Measurements from ENCODE around the gene RNF32. TPM values are rescaled to one million over a fixed set of nuclear protein-coding genes. Genes with fewer than 3 reads are reported as not detected.
A peak's percentile ranks its signal among the peaks of the same experiment; 100 is the strongest.
"Not testable (repeated sequence)": the region's sequence is repeated elsewhere in the genome, so short reads cannot be mapped to it uniquely, and the experiment has no call there.

RNF32 gene
- total RNA-seq, 1 donor from 2014 or later = 0.52 TPM

DNA sequence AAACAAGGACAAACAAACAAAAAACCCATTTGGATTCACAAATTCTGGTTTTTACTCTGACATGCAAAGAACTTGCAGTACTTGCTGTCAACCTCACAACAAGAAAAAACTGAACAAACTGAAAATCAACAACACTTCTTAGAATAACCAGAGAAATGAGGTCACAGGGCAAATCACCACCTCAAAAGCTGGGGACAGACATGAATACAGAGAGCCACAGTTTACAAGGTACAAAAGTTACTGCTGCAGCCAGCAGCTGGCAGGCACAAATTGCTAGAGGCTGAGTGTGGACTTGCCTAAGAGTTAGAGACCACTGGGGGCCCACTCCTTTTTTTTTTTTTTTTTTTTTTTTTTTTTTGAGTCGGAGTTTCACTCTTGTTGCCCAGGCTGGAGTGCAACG is 15.0 kb upstream of the RNF32 start:
- Histone ChIP-seq H3K36me3 (ENCODE audit: control insufficient read depth in 3 of 3, insufficient read depth in 3 of 3, low read length in 3 of 3) (no peaks in the 10 kb centered on the region), H3K27ac (ENCODE audit: low read depth, low read length) (no peak overlapping the region), H3K4me3 (ENCODE audit: low read length in 3 of 3) (no peak overlapping the region), H3K4me1 (ENCODE audit: control insufficient read depth in 3 of 3, insufficient read depth in 3 of 3, low read length in 3 of 3) (no peaks in the 10 kb centered on the region), H3K27me3 (ENCODE audit: control insufficient read depth in 3 of 3, insufficient read depth in 3 of 3, low read length in 3 of 3) (no peaks in the 10 kb centered on the region), H3K9ac (ENCODE audit: low read depth in 1 of 3, low read length in 3 of 3) (no peak overlapping the region), H3K9me3 (ENCODE audit: control insufficient read depth in 3 of 3, low read length in 3 of 3) (peaks cover 0 to 8% (median 0%) of the 10 kb centered on the region in 3 donors)

DNA sequence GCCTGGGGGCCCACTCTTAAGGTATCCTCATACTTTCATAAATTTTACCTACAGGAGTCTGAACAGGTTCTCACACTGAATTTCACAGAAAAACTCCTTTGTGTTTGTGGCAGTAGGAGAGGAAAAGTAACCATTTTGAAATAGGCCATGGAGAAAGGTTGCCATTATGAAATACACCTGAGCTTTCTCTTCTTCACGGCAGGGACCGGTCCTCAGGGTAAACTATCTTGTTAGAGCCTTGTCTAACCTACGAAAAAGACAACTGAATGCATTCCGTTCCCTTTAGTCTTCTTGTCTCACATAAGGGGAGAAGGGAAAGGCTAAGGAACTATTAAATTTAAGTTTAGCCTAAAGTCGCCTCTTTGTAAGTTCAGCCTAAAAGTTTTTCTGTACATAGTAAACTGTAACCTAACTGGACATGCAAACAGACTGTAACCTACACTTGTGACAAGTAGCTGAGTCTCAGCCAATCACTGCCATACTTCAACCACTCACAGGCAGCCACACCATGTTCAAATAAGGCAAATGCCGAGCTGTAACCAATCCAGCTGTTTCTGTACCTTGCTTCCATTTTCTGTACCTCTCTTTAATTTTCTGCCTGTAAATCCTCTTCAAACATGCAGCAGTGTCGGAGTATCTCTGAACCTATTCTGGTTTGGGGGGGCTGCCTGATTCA is 14.2 kb upstream of the RNF32 start:
- Histone ChIP-seq H3K27me3 (ENCODE audit: control insufficient read depth in 3 of 3, insufficient read depth in 3 of 3, low read length in 3 of 3) (no peaks in the 10 kb centered on the region), H3K9me3 (ENCODE audit: control insufficient read depth in 3 of 3, low read length in 3 of 3) (peaks cover 0 to 6% (median 0%) of the 10 kb centered on the region in 3 donors), H3K4me3 (ENCODE audit: low read length in 3 of 3) (no peak overlapping the region), H3K36me3 (ENCODE audit: control insufficient read depth in 3 of 3, insufficient read depth in 3 of 3, low read length in 3 of 3) (no peaks in the 10 kb centered on the region), H3K9ac (ENCODE audit: low read depth in 1 of 3, low read length in 3 of 3) (no peak overlapping the region), H3K27ac (ENCODE audit: low read depth, low read length) (no peak overlapping the region), H3K4me1 (ENCODE audit: control insufficient read depth in 3 of 3, insufficient read depth in 3 of 3, low read length in 3 of 3) (no peaks in the 10 kb centered on the region)

DNA sequence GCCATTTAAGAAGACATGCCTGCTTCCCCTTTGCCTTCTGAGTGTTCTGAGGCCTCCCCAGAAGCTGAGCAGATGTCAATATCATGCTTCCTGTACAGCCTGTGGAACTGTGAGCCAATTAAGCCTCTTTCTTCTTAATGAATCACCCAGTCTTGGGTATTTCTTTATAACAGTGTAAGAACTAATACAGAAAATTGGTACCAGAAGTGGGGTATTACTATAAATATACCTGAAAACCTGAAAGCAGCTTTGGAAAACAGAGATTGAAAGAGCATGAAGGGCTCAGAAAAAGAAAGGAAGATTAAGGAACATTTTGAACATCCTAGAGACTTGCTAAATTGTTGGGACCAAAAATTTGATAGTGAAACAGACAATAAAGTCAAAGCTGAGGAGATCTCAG is 12.0 kb upstream of the RNF32 start:
- Histone ChIP-seq H3K4me1 (ENCODE audit: control insufficient read depth in 3 of 3, insufficient read depth in 3 of 3, low read length in 3 of 3) (no peaks in the 10 kb centered on the region), H3K27ac (ENCODE audit: low read depth, low read length) (no peak overlapping the region), H3K36me3 (ENCODE audit: control insufficient read depth in 3 of 3, insufficient read depth in 3 of 3, low read length in 3 of 3) (no peaks in the 10 kb centered on the region), H3K9ac (ENCODE audit: low read depth in 1 of 3, low read length in 3 of 3) (no peak overlapping the region), H3K9me3 (ENCODE audit: control insufficient read depth in 3 of 3, low read length in 3 of 3) (peaks cover 0 to 6% (median 0%) of the 10 kb centered on the region in 3 donors), H3K4me3 (ENCODE audit: low read length in 3 of 3) (no peak overlapping the region), H3K27me3 (ENCODE audit: control insufficient read depth in 3 of 3, insufficient read depth in 3 of 3, low read length in 3 of 3) (no peaks in the 10 kb centered on the region)

DNA sequence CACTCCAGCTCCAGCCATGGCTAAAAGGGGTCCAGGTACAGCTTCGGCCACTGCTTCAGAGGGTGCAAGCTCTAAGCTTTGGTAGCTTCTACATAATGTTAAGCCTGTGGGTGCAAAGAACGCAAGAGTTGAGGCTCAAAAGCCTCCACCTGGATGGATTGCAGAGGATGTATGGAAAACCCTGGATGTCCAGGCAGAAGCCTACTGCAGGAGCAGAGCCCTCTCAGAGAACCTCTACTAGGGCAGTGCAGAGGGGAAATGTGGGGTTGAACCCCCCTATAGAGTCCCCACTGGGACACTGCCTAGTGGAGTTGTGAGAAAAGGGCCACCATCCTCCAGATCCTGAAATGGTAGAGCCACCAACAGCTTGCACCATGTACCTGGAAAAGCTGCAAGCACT is 10.7 kb upstream of the RNF32 start:
- Histone ChIP-seq H3K4me1 (ENCODE audit: control insufficient read depth in 3 of 3, insufficient read depth in 3 of 3, low read length in 3 of 3) (no peaks in the 10 kb centered on the region), H3K9ac (ENCODE audit: low read depth in 1 of 3, low read length in 3 of 3) (no peak overlapping the region), H3K36me3 (ENCODE audit: control insufficient read depth in 3 of 3, insufficient read depth in 3 of 3, low read length in 3 of 3) (no peaks in the 10 kb centered on the region), H3K27me3 (ENCODE audit: control insufficient read depth in 3 of 3, insufficient read depth in 3 of 3, low read length in 3 of 3) (no peaks in the 10 kb centered on the region), H3K27ac (ENCODE audit: low read depth, low read length) (no peak overlapping the region), H3K4me3 (ENCODE audit: low read length in 3 of 3) (no peak overlapping the region), H3K9me3 (ENCODE audit: control insufficient read depth in 3 of 3, low read length in 3 of 3) (peaks cover 0 to 6% (median 0%) of the 10 kb centered on the region in 3 donors)

DNA sequence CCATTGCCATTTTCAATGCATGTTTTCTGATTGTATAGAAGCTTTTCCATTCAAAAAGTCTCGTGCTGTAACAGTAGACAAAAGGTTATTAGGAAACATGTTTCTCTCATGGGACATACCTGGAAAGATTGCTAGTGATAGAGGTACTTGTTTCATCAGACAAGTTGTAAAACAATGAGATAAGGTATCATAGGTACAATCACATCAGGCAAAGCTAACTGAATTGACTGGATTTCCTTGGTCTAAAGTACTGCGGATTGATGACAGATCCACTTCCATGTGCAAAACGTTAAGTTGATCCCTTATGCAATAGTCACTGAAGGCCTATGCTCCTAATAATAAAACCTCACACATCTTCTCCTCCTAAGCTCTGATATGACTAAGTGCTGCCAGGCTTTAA is 6.5 kb upstream of the RNF32 start:
- Histone ChIP-seq H3K9ac (ENCODE audit: low read depth in 1 of 3, low read length in 3 of 3) (no peak overlapping the region), H3K27me3 (ENCODE audit: control insufficient read depth in 3 of 3, insufficient read depth in 3 of 3, low read length in 3 of 3) (no peaks in the 10 kb centered on the region), H3K4me1 (ENCODE audit: control insufficient read depth in 3 of 3, insufficient read depth in 3 of 3, low read length in 3 of 3) (no peaks in the 10 kb centered on the region), H3K4me3 (ENCODE audit: low read length in 3 of 3) (no peak overlapping the region), H3K9me3 (ENCODE audit: control insufficient read depth in 3 of 3, low read length in 3 of 3) (no peaks in the 10 kb centered on the region), H3K27ac (ENCODE audit: low read depth, low read length) (no peak overlapping the region), H3K36me3 (ENCODE audit: control insufficient read depth in 3 of 3, insufficient read depth in 3 of 3, low read length in 3 of 3) (no peaks in the 10 kb centered on the region)

DNA sequence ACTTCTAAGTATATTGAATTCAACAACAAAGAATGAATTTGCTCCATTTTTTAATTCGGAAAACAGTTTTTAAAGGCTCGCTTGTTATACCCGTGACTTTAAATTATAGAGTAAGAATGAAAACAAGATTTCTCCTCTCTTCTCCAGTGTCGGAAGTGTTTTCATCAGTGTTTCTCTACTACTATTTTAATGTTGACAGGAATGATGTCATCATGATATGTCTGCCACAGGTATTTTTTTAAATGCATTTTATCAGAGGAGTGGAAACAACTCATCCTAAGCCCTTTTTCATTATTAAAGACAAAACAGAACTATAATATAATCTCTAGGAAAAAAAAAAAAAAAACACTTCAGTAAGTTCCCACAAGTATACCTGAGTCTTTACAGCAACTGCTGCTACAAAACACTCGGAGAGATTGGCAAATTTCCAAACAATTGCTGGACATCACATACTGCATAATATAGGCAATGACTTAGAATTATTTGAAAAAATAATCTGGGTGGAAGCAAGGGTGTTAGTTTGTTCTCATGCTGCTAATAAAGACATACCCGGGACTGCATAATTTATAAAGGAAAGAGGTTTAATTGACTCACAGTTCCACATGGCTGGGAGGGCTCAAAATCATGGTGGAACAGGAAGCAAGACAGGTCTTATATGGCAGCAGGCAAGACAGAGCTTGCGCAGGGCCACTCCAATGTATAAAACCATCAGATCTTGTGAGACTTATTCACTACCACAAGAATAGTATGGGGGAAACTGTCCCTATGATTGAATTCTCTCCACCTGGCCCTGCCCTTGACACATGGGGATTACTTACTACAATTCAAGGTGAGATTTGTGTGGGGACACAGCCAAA is 4.8 kb upstream of the RNF32 start:
- peaks cover 0 to 7% (median 0%) of the 10 kb centered on the region in 3 donors for H3K27me3 ChIP-seq (ENCODE audit: control insufficient read depth in 3 of 3, insufficient read depth in 3 of 3, low read length in 3 of 3)
- no peak overlapping the region for H3K9ac ChIP-seq (ENCODE audit: low read depth in 1 of 3, low read length in 3 of 3)
- no peak overlapping the region for H3K27ac ChIP-seq (ENCODE audit: low read depth, low read length)

DNA sequence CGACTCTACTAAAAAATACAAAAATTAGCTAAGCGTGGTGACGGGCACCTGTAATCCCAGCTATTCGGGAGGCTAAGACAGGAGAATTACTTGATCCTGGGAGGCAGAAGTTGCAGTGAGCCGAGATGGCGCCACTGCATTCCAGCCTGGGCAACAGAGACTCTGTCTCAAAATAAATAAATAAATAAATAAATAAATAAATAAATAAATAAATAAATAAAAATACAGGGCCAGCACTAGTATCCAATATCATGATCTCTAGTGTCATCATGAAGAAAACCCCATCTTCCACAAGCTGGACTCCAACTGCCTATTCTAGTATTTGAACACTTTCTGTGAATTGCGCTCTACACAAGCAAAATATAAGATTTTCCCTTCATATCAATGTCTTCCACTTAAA is 3.5 kb upstream of the RNF32 start:
- not testable (repeated sequence) for H3K36me3 ChIP-seq (ENCODE audit: control insufficient read depth in 3 of 3, insufficient read depth in 3 of 3, low read length in 3 of 3); H3K4me3 ChIP-seq (ENCODE audit: low read length in 3 of 3); H3K27ac ChIP-seq (ENCODE audit: low read depth, low read length); H3K9ac ChIP-seq (ENCODE audit: low read depth in 1 of 3, low read length in 3 of 3); H3K9me3 ChIP-seq (ENCODE audit: control insufficient read depth in 3 of 3, low read length in 3 of 3)
- Histone ChIP-seq H3K27me3 (ENCODE audit: control insufficient read depth in 3 of 3, insufficient read depth in 3 of 3, low read length in 3 of 3) (peaks cover 0 to 13% (median 0%) of the 10 kb centered on the region in 3 donors), H3K4me1 (ENCODE audit: control insufficient read depth in 3 of 3, insufficient read depth in 3 of 3, low read length in 3 of 3) (peaks cover 0 to 16% (median 8%) of the 10 kb centered on the region in 3 donors)

More for the DNA sequence above, 4.8 kb upstream of the RNF32 start:
- Histone ChIP-seq H3K4me3 (ENCODE audit: low read length in 3 of 3) (no peak overlapping the region), H3K9me3 (ENCODE audit: control insufficient read depth in 3 of 3, low read length in 3 of 3) (peaks cover 0 to 3% (median 0%) of the 10 kb centered on the region in 3 donors), H3K4me1 (ENCODE audit: control insufficient read depth in 3 of 3, insufficient read depth in 3 of 3, low read length in 3 of 3) (peaks cover 0 to 11% (median 8%) of the 10 kb centered on the region in 3 donors), H3K36me3 (ENCODE audit: control insufficient read depth in 3 of 3, insufficient read depth in 3 of 3, low read length in 3 of 3) (no peaks in the 10 kb centered on the region)

DNA sequence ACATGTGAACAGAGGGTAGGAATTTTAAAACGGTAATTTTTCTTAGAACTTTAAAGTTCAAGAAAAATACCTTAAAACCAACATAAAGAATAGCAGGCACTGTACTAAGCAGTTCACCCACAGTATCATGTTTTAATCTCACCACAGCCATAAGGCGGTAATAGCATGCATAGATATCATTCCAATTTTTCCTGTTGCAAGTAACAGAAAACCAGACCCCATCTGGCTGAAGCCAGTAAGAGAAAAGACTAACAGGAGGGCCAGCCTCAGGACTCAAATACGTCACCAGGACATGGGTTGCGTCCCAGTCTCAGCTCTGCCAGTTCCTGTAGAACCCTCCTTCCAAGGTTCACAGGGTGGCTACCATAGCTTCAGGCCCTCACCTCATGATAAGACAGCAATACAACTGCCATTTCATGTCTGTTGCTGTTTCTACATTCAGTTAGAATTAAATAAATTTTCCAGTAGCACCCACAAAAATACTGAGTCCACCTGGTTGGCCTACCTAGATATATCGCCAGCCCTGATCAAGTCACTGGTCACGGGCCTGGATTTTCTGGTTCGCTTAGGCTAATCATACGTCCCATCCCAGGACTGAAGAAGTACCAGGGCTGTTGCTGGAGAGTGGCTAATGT is 2.0 kb upstream of the RNF32 start:
- H3K4me3 ChIP-seq (ENCODE audit: low read length in 3 of 3) = no peak overlapping the region
- no peaks in the 10 kb centered on the region for H3K36me3 ChIP-seq (ENCODE audit: control insufficient read depth in 3 of 3, insufficient read depth in 3 of 3, low read length in 3 of 3)
- no peak overlapping the region for H3K27ac ChIP-seq (ENCODE audit: low read depth, low read length)
- H3K9ac ChIP-seq (ENCODE audit: low read depth in 1 of 3, low read length in 3 of 3) = no peak overlapping the region
- H3K9me3 ChIP-seq (ENCODE audit: control insufficient read depth in 3 of 3, low read length in 3 of 3) = peaks cover 0 to 3% (median 0%) of the 10 kb centered on the region in 3 donors
- peaks cover 0 to 16% (median 0%) of the 10 kb centered on the region in 3 donors for H3K27me3 ChIP-seq (ENCODE audit: control insufficient read depth in 3 of 3, insufficient read depth in 3 of 3, low read length in 3 of 3)
- peaks cover 0 to 16% (median 8%) of the 10 kb centered on the region in 3 donors for H3K4me1 ChIP-seq (ENCODE audit: control insufficient read depth in 3 of 3, insufficient read depth in 3 of 3, low read length in 3 of 3)

DNA sequence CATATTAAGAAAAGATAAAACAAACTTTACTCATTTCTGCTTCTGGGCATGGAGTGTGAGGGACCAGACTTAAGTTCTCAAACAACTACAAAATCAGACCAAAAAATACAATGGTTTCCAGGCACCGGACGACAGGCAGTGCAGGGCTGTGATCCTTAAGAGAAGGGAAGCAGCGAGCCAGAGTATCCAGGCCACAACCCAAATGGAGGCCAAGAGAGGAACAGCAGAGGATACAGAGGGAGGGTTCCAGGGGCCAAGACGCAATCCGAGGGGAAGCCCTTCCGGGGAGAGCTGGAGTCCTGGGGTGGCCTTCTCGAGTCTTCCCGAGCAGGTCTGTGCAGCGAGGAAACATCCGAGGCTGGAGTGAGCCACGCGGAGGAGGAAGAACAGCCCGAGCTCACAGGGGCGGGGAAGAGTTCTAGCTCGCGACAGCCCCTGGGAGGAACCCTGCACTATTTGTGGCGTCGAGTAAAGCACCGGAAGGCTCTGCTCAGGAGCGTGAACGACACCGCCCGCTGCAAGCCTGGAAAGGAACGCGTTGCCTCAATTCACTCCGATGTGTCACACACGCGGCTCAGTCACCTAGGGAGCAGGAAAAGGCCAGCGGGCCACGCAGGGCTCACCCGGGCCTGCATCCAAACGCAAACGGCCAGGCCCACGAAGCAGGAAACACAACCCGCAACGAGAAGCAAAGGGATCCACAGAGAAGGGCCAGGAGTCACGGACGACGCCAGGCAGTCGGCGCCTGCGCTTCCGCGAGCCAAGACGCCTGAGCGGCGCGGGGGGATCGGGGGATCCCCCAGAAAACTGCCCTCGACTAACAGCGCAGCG is 933 bp upstream of the RNF32 start:
- Histone ChIP-seq H3K4me3 (ENCODE audit: low read length in 3 of 3) (peak overlapping the region; percentile 66 to 89 (median 80)), H3K36me3 (ENCODE audit: control insufficient read depth in 3 of 3, insufficient read depth in 3 of 3, low read length in 3 of 3) (no peaks in the 10 kb centered on the region), H3K4me1 (ENCODE audit: control insufficient read depth in 3 of 3, insufficient read depth in 3 of 3, low read length in 3 of 3) (peaks cover 0 to 16% (median 8%) of the 10 kb centered on the region in 3 donors), H3K9ac (ENCODE audit: low read depth in 1 of 3, low read length in 3 of 3) (peak overlapping the region in 2 of 3 donors; percentile 65 to 70), H3K27me3 (ENCODE audit: control insufficient read depth in 3 of 3, insufficient read depth in 3 of 3, low read length in 3 of 3) (peaks cover 0 to 16% (median 0%) of the 10 kb centered on the region in 3 donors), H3K9me3 (ENCODE audit: control insufficient read depth in 3 of 3, low read length in 3 of 3) (peaks cover 0 to 3% (median 0%) of the 10 kb centered on the region in 3 donors), H3K27ac (ENCODE audit: low read depth, low read length) (peak overlapping the region; percentile 44)
